Vagina (tissue), 2 donors: Measurements from ENCODE around the gene MPPED1.

Experiments
- POLR2A ChIP-seq, 2 donors: fragments of 450-650 bp; IDR thresholded peaks; one replicate each; pipeline ENCODE4 v1.6.1; 2017; ENCODE audit warnings: antibody characterized with exemption in 2 of 2, mild to moderate bottlenecking in 2 of 2, moderate library complexity in 2 of 2
- POLR2AphosphoS5 ChIP-seq, 2 donors: sonication (generic); formaldehyde crosslinking; IDR thresholded peaks; one replicate each; pipeline ENCODE4 v1.9.0; 2017; ENCODE audit warnings: antibody characterized with exemption in 2 of 2, mild to moderate bottlenecking in 2 of 2, low read depth in 1 of 2; ENCODE audit not compliant: insufficient read depth in 1 of 2
- TF ChIP-seq, protein P1 (sequence below), 3 experiments: fragments of 450-650 bp in 2 of 3; fragments of 200-600 bp in 1 of 3; sonication (generic) in 1 of 3; IDR thresholded peaks; one replicate each; pipeline ENCODE4 v1.5.1; 2017 to 2019; ENCODE audit warnings: antibody characterized with exemption in 3 of 3, mild to moderate bottlenecking in 2 of 3, moderate library complexity in 2 of 3

DNA sequence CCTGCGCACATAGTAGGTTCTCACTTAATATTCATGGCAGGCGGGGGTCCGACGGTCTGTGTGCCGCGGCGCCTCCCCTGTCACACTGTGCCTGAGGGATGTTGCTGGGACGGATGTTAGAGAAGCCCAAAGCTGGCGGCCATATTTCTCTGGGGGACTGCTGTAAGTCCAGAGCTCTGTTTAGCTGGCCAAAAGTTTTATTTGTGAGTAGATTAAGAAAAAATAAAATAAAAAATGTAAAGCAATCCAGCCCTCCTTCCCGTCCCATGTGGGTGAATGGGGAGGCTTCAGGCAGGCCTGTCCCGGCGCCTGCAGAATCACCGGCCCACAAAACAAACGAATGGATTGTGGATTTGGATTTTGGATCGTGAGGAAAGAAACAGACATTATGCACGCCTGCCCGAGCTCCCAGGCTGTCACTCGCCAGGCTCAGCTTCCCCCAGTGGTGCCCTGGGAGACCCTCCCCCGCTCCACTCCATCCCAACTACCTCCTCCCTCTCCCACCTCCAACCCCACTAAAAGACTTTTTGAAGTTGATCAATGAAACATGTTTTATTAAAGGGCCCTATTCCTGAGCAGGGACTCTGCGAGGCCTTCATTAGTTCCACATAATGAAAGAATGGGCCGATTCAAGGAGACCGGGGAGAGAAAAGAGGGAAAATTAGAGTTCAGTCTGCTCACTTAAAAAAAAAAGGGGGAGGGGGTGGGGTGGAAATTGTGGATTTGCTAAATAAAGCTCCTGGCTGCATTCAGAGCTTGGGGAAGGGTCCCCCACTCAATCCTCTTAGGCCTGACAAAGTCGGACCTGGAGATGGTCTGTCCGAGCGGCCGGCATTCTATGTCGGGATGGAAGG, 48.3 kb upstream of the MPPED1 start:
- TF ChIP-seq, protein P1, sequence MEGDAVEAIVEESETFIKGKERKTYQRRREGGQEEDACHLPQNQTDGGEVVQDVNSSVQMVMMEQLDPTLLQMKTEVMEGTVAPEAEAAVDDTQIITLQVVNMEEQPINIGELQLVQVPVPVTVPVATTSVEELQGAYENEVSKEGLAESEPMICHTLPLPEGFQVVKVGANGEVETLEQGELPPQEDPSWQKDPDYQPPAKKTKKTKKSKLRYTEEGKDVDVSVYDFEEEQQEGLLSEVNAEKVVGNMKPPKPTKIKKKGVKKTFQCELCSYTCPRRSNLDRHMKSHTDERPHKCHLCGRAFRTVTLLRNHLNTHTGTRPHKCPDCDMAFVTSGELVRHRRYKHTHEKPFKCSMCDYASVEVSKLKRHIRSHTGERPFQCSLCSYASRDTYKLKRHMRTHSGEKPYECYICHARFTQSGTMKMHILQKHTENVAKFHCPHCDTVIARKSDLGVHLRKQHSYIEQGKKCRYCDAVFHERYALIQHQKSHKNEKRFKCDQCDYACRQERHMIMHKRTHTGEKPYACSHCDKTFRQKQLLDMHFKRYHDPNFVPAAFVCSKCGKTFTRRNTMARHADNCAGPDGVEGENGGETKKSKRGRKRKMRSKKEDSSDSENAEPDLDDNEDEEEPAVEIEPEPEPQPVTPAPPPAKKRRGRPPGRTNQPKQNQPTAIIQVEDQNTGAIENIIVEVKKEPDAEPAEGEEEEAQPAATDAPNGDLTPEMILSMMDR (IDR thresholded peaks at IDR 0.05) = no peak
- no peak for TF ChIP-seq POLR2A (IDR thresholded peaks at IDR 0.05)
- TF ChIP-seq POLR2AphosphoS5 (IDR thresholded peaks at IDR 0.05; ENCODE audit: insufficient read depth in 1 of 2, low read depth in 1 of 2) = no peak
